ENCODE data around the gene CA4. TPM values are rescaled to one million over a fixed set of nuclear protein-coding genes. Genes with fewer than 3 reads are reported as not detected.

The CA4 gene
- total and polyA plus RNA-seq, 9 of the 15 experiments (the other 6 are each of a cell fraction or from before 2014, with no cell fraction given), result 0.13 TPM; not detected in 7

Other genes with a start within 250 kb of the CA4 start
- gene RNFT1, start 185.2 kb upstream of the CA4 start, total RNA-seq (2014; rRNA removed), result 15.3 and 15.8 TPM in 2 replicates
- 26.3 and 28.3 TPM in 2 replicates for gene RNFT1, start 185.2 kb upstream of the CA4 start, total RNA-seq (2014; rRNA removed; fragmentation: Illumina TruSeq; extraction: Trizol)
- 17.6 and 18.3 TPM in 2 replicates for gene RNFT1, start 185.2 kb upstream of the CA4 start, total RNA-seq (2015; rRNA removed; fragmentation: Illumina TruSeq; extraction: Trizol)
- 18.5 and 22.0 TPM in 2 replicates for gene RNFT1, start 185.2 kb upstream of the CA4 start, total RNA-seq (2021)
- gene RNFT1, start 185.2 kb upstream of the CA4 start, polyA plus RNA-seq (2011; rRNA removed), result 27.3 and 34.8 TPM in 2 replicates
- 21.3 and 23.5 TPM in 2 replicates for gene RNFT1, start 185.2 kb upstream of the CA4 start, polyA plus RNA-seq (2014; fragmentation: Illumina TruSeq; extraction: Trizol)
- gene RNFT1, start 185.2 kb upstream of the CA4 start, polyA plus RNA-seq (2014; fragmentation: Nextera tagmentation; extraction: Ambion mirVana), result 10 to 100 TPM; 58.5 to 61.3 TPM
- gene RNFT1, start 185.2 kb upstream of the CA4 start, polyA plus RNA-seq (2014; rRNA removed), result 16.7 and 20.6 TPM in 2 replicates
- gene HEATR6, start 71.1 kb upstream of the CA4 start, total RNA-seq (2014; rRNA removed), result 6.9 and 11.3 TPM in 2 replicates
- gene HEATR6, start 71.1 kb upstream of the CA4 start, total RNA-seq (2014; rRNA removed; fragmentation: Illumina TruSeq; extraction: Trizol), result 11.4 and 12.1 TPM in 2 replicates
- 10.9 and 12.7 TPM in 2 replicates for gene HEATR6, start 71.1 kb upstream of the CA4 start, total RNA-seq (2015; rRNA removed; fragmentation: Illumina TruSeq; extraction: Trizol)
- 12.9 and 13.5 TPM in 2 replicates for gene HEATR6, start 71.1 kb upstream of the CA4 start, total RNA-seq (2021)
- gene HEATR6, start 71.1 kb upstream of the CA4 start, polyA plus RNA-seq (2011; rRNA removed), result 17.6 and 22.9 TPM in 2 replicates
- 14.5 and 15.4 TPM in 2 replicates for gene HEATR6, start 71.1 kb upstream of the CA4 start, polyA plus RNA-seq (2014; fragmentation: Illumina TruSeq; extraction: Trizol)
- 1 to 10 TPM; 5.3 to 9.1 TPM for gene HEATR6, start 71.1 kb upstream of the CA4 start, polyA plus RNA-seq (2014; fragmentation: Nextera tagmentation; extraction: Ambion mirVana)
- 10.8 and 13.5 TPM in 2 replicates for gene HEATR6, start 71.1 kb upstream of the CA4 start, polyA plus RNA-seq (2014; rRNA removed)
- gene USP32, start 242.2 kb downstream of the CA4 start, total RNA-seq (2014; rRNA removed), result 33.6 and 36.0 TPM in 2 replicates
- gene USP32, start 242.2 kb downstream of the CA4 start, total RNA-seq (2014; rRNA removed; fragmentation: Illumina TruSeq; extraction: Trizol), result 52.3 and 58.6 TPM in 2 replicates
- 56.3 and 60.6 TPM in 2 replicates for gene USP32, start 242.2 kb downstream of the CA4 start, total RNA-seq (2015; rRNA removed; fragmentation: Illumina TruSeq; extraction: Trizol)
- gene USP32, start 242.2 kb downstream of the CA4 start, total RNA-seq (2021), result 52.4 and 57.1 TPM in 2 replicates
- gene USP32, start 242.2 kb downstream of the CA4 start, polyA plus RNA-seq (2011; rRNA removed), result 48.8 and 69.3 TPM in 2 replicates
- 41.1 and 47.1 TPM in 2 replicates for gene USP32, start 242.2 kb downstream of the CA4 start, polyA plus RNA-seq (2014; fragmentation: Illumina TruSeq; extraction: Trizol)
- gene USP32, start 242.2 kb downstream of the CA4 start, polyA plus RNA-seq (2014; fragmentation: Nextera tagmentation; extraction: Ambion mirVana), result 10 to 100 TPM; 18.0 to 19.7 TPM
- 31.6 and 35.6 TPM in 2 replicates for gene USP32, start 242.2 kb downstream of the CA4 start, polyA plus RNA-seq (2014; rRNA removed)